ENCODE measurements around the gene LMOD1.
A peak's percentile ranks its signal among the peaks of the same experiment; 100 is the strongest.
"Not testable (repeated sequence)": the region's sequence is repeated elsewhere in the genome, so short reads cannot be mapped to it uniquely, and the experiment has no call there.

Gene LMOD1

DNA sequence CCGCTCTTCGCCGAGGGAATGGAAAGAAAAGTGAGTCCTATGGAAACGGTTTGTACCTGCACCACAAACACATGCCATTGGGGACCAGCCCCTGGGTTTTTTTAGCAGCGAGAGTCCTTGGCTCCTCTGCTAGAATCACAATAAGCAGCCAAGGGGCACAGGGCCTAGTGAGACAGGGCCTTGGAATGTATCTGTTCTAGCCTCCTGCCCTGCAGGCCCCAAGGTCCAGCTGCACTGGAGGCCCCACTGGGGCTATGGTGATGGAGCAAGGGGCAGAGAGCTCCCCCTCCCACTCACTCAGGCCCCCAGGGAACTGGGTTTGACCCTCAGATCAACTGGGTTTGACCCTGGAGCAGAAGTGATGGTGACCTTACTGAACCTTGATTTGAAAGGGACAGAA is 43.2 kb downstream of the LMOD1 start:
- peaks cover 23% of the 10 kb centered on the region for H3K36me3 Mint-ChIP-seq (ENCODE audit: low read depth)
- H3K4me3 Mint-ChIP-seq, result no peak overlapping the region
- TF ChIP-seq, protein P1, sequence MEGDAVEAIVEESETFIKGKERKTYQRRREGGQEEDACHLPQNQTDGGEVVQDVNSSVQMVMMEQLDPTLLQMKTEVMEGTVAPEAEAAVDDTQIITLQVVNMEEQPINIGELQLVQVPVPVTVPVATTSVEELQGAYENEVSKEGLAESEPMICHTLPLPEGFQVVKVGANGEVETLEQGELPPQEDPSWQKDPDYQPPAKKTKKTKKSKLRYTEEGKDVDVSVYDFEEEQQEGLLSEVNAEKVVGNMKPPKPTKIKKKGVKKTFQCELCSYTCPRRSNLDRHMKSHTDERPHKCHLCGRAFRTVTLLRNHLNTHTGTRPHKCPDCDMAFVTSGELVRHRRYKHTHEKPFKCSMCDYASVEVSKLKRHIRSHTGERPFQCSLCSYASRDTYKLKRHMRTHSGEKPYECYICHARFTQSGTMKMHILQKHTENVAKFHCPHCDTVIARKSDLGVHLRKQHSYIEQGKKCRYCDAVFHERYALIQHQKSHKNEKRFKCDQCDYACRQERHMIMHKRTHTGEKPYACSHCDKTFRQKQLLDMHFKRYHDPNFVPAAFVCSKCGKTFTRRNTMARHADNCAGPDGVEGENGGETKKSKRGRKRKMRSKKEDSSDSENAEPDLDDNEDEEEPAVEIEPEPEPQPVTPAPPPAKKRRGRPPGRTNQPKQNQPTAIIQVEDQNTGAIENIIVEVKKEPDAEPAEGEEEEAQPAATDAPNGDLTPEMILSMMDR (IDR thresholded peaks at IDR 0.05), result no peak
- H3K4me1 Mint-ChIP-seq, result peaks cover 68% of the 10 kb centered on the region
- peak overlapping the region; percentile 96 for H3K27ac Mint-ChIP-seq
- no peak for DNase-seq
- peaks cover 19% of the 10 kb centered on the region for H3K27me3 Mint-ChIP-seq (ENCODE audit: low read depth, poor library complexity)
- H3K9me3 Mint-ChIP-seq, result no peaks in the 10 kb centered on the region

DNA sequence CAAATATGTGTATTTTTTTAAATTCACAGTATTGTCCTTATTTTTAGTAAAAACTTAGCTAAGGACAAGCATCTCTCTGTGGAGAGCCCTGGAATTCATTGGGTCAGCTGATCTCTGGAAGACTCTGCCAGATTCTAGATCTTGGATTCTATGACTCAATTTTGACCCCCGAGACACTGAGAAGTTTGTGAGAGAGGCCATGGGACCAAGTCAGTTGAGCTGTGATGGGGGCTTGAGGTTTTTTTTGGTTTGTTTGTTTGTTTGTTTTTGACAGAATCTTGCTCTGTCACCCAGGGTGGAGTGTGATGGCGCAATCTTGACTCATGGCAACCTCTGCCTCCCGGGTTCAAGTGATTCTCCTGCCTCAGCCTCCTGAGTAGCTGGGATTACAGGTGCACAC is 44.1 kb downstream of the LMOD1 start:
- no peaks in the 10 kb centered on the region for H3K9me3 Mint-ChIP-seq
- H3K36me3 Mint-ChIP-seq (ENCODE audit: low read depth), result peaks cover 28% of the 10 kb centered on the region
- no peak overlapping the region for H3K4me3 Mint-ChIP-seq
- no peak overlapping the region for H3K27ac Mint-ChIP-seq
- no peak for DNase-seq
- H3K27me3 Mint-ChIP-seq (ENCODE audit: low read depth, poor library complexity), result peaks cover 23% of the 10 kb centered on the region
- TF ChIP-seq, protein P1 (IDR thresholded peaks at IDR 0.05), result no peak
- peaks cover 58% of the 10 kb centered on the region for H3K4me1 Mint-ChIP-seq

DNA sequence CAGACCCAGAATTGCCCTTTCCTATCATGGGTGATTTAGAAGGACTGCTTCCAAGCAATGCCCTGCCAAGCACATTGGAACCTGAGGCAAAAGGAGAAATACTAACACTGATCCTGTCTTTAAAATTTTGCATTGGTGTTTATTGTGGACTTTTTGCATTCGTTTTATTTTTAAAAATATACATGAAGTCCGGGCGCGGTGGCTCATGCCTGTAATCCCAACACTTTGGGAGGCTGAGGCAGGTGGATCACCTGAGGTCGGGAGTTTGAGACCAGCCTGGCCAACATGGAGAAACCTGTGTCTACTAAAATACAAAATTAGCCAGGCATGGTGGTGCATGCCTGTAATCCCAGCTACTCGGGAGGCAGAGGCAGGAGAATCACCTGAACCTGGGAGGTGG is 45.3 kb downstream of the LMOD1 start:
- not testable (repeated sequence) for H3K9me3 Mint-ChIP-seq, H3K4me3 Mint-ChIP-seq, DNase-seq, H3K27ac Mint-ChIP-seq
- H3K27me3 Mint-ChIP-seq (ENCODE audit: low read depth, poor library complexity), result peaks cover 21% of the 10 kb centered on the region
- peaks cover 53% of the 10 kb centered on the region for H3K4me1 Mint-ChIP-seq
- H3K36me3 Mint-ChIP-seq (ENCODE audit: low read depth), result peaks cover 28% of the 10 kb centered on the region

DNA sequence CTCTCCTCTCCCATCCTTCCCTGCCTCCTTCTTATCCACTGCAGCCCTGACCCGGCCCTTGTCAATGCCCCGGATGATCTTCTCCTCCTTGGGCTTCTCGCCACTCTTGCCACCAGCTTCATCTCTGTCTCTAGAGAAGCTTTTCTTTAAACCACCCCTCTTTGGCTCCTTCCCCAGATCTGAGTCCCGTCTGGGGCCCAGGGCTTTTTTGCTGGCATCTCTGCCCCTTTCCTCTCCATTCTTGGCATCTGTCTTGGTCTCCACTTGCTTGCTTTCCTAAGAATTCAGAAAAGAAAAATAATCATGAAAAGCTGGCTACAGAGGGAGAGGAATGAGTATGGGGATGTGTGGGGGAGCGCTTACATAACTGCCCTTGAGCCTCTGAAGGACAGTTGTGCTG is 45.9 kb downstream of the LMOD1 start:
- DNase-seq, result no peak
- H3K4me1 Mint-ChIP-seq, result peaks cover 51% of the 10 kb centered on the region
- TF ChIP-seq, protein P1 (IDR thresholded peaks at IDR 0.05), result no peak
- peaks cover 23% of the 10 kb centered on the region for H3K27me3 Mint-ChIP-seq (ENCODE audit: low read depth, poor library complexity)
- H3K27ac Mint-ChIP-seq, result no peak overlapping the region
- H3K9me3 Mint-ChIP-seq, result no peaks in the 10 kb centered on the region
- no peak overlapping the region for H3K4me3 Mint-ChIP-seq
- H3K36me3 Mint-ChIP-seq (ENCODE audit: low read depth), result peaks cover 28% of the 10 kb centered on the region

DNA sequence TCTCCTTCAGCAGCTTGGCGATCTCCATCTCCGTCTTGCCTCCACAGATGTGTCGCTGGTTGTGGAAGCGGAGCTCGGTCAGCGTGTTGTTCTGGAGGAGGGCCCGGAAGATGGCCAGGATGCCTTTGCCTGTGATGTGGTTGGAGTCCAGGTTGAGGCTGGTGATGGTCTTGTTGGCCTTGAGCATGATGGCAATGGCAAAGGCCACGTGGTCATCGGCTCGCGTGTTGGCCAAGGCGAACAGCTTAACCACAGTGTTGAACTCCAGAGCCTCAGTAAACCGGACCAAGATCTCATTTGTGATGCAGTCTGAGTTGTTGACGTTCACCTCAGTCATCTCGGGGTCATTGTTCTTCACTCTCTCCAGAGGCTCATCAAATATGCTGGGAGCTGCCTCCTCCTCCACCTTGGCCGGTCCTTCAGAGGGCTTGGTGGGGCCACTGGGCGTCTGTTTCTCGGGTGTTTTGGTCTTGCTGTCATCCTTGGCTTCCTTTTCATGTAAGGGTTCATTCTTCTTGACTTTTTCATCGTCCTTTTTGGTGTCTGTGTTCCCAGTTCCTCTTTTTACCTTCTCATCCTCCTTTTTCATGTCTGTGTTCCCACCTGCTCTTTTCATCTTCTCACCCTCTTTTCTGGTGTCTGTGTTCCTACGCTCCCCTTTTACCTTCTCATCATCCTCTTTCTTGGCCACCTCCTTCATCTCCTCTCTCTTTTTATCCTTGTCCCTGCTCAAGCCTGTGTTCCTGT is 46.5 kb downstream of the LMOD1 start:
- Mint-ChIP-seq H3K9me3 (no peaks in the 10 kb centered on the region), H3K27ac (no peak overlapping the region), H3K36me3 (ENCODE audit: low read depth) (peaks cover 28% of the 10 kb centered on the region), H3K4me1 (peaks cover 50% of the 10 kb centered on the region), H3K4me3 (no peak overlapping the region), H3K27me3 (ENCODE audit: low read depth, poor library complexity) (peaks cover 23% of the 10 kb centered on the region)
- no peak for DNase-seq
- TF ChIP-seq, protein P1 (IDR thresholded peaks at IDR 0.05), result no peak

DNA sequence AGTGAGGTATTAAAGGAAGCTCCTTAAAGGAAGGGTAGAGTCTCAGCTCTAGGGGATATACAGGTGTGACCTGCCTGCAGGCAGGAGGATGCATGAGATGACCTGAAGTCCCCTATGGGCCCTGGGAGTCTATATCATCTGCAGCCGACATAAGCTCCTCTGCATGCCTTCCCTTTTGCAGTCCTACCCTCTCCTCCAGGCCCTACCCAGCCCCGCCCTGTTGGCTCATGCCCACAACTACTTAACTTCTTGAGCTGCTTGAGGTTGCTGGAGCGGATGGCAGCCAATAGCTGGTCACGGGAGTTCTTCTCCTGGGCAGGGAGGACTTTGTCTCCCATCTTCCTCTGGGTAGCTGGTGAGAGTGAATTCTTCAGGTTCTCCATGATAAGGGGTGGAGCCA is 47.4 kb downstream of the LMOD1 start:
- Mint-ChIP-seq H3K27ac (no peak overlapping the region), H3K36me3 (ENCODE audit: low read depth) (peaks cover 28% of the 10 kb centered on the region), H3K4me1 (peaks cover 50% of the 10 kb centered on the region), H3K9me3 (no peaks in the 10 kb centered on the region), H3K4me3 (no peak overlapping the region), H3K27me3 (ENCODE audit: low read depth, poor library complexity) (peaks cover 23% of the 10 kb centered on the region)
- no peak for DNase-seq
- TF ChIP-seq, protein P1 (IDR thresholded peaks at IDR 0.05), result no peak
